GM19193 (cell line): Measurements from ENCODE around the gene TMEM30B.

Experiments
- POLR2A ChIP-seq: IDR thresholded peaks from 4 replicates; pipeline ENCODE4 v1.6.1; 2011; ENCODE audit not compliant: insufficient read depth, insufficient read length; ENCODE audit errors: extremely low read depth

Gene TMEM30B

DNA sequence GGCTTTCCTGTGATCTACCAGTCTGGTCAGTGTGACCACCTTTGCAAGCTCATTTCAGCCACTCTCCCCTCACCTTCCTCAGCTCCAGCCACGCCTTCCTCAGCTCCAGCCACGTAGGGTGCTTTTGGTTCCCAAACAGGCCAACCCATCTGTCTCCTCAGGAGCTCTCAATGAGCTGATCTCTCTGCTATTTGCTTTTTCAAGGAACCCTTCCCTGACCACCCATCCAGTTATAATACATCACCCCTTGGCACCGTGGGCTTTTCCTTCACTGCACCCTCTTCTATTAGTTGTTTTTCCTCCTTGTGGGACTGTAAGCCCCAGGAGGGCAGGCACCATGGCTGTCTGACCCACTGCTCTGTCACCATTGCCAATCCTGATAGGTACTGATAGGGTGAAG, 37.9 kb upstream of the TMEM30B start:
- TF ChIP-seq POLR2A, result no peak

DNA sequence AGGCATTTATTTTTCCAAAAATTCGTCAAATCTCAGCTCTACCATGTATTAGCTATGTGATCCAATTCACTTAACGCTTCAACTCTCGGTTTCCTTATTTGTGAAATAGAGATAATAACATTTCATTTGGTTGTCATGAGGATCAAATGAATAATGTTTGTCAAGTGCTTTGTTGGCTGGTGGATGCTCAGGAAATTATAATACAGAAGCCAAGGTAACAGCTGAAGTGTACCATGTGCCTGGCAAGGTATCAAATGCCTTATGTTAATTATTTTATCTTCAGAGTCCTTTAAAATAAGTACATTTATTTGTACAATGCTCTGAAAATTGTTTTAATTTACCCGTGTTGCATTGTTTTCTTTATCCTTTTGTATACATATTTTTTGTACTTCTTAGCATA, 34.2 kb upstream of the TMEM30B start:
- TF ChIP-seq POLR2A, result no peak

DNA sequence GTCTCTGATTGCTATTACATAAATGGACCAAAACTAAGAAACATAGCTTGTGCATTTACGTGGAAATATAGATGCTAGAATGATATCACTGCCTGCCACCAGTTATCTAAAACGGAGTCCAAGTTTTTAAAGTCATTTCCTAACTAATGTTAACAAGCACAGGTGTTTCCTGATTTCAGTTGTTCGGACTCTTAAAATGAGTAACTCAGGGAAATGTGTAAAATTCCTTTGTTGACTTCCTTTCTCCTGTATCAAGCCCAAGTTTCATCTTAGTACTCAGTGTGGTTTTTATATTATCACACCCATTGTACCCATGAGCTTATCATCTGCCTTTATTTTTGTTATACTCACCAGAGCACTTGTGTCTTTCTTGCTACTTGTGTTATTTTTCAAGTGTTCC, 27.1 kb upstream of the TMEM30B start:
- no peak for TF ChIP-seq POLR2A

DNA sequence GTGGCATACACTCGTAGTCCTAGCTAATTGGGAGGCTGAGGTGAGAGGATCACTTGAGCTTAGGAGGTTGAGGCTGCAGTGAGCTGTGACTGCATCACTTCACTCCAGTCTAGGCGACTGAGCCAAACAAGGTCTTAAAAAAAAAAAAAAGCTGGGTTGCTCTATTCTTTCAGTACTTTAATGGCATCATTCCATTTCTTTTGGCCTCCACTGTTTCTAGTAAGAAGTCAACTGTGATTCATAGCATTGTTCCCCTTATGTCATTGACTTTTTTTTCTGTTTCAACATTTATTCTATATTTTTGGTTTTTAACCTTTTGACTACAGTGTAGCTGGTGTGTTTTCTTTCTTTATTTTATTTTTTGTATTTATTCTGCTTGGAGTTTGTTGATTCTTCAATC, 23.6 kb upstream of the TMEM30B start:
- TF ChIP-seq POLR2A, result no peak

DNA sequence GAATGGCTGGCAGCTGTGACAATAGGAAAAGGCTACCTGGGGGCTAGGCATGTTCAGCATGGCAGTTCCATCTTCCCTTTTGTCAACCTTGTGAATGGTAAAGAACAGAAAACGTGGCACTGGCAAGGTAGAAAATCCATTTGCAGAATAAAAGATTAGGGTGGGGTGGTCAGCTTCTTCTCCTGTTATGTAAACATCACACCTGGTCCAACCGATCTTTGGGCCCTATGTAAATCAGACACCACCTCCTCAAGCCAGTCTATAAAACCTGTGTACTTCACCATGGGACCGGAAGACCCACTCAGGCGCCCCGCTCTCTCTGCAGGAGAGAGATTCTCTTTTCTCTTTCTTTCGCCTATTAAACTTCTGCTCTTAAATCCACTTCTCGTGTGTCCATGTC, 19.6 kb upstream of the TMEM30B start:
- no peak for TF ChIP-seq POLR2A

DNA sequence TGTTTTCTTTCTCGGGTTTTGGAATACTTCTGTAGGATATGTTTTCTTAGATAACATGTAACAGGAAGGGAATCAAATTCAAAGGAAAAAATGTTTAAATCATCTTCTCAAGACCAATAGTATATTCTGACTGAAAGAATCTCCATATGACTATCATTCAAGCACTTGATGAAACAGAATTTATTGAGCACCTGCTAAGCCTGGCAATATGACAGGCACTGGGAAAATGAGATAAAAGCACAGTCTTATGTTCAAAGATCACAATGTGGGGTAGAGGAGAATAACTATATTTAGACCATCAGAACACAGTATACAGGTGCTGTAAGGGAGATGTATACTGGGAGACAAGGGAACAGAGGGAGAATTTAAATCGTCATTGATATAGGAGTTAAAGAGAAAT, 19.1 kb upstream of the TMEM30B start:
- no peak for TF ChIP-seq POLR2A

DNA sequence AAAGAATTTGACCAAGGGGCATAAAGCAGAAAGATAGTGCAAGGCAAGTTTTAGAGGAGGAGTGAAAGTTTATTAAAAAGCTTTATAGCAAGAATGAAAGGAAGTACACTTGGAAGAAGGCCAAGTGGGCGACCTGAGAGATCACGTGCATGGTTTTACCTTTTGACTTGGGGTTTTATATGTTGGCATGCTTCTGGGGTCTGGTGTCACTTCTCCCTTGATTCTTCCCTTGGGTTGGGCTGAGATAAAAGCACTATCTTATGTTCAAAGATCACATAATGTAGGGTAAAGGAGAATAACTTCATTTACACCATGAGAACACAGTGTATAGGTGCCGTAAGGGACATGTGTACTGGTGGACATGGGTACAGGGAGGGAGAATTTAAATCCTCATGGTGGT, 17.7 kb upstream of the TMEM30B start:
- TF ChIP-seq POLR2A, result no peak

DNA sequence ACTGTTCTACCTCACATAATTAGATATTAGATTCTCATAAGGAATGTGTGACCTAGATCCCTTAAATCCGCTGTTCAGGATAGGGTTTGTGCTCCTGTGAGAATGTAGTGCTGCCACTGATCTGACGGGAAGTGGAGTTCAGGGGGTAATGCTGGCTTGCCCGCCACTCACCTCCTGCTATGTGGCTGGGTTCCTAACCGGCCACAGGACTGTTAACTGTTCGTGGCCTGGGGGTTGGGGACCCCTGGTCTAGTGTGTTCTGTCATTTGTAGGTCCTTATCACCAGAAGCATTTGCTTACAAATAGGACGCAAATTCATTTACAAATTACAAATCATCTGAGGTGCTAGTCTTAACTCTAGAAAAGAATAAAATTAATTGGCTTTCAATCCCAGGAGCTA, 16.4 kb upstream of the TMEM30B start:
- TF ChIP-seq POLR2A, result no peak

DNA sequence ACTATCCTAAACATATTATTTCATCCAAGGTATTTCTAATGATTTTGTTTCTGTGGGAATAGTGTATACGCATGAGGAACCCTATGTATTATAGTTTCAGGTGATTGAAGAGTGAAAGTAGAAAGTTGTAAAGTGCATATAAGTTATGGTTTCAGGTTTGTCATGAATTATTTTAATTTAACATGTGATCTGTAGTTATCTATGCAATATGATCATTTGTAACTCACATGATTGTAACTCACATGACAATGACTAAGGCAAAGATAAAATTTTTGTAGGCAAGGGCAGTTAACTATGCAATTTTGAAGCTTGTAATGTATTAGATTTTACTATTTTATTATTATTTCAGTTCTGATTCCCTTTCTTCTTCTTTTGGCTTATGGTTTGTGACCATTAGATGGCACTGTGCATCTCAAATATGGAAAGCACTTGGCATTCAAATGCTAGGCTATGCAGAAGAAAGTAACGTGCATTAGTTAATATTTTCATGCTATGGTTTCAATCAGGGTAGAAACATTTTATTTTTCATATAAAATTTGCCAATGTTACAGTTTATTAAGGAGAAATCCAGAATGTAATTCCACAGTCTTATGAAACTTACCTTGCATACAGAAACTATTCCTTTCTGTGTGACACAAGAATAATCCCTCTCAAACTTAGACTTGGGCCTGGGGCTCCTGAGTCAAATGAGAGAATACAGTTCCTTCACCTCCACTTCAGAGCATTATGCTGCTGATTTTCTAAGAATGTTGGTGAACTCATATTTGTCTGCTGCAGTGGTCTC, 15.8 kb upstream of the TMEM30B start:
- TF ChIP-seq POLR2A, result no peak

DNA sequence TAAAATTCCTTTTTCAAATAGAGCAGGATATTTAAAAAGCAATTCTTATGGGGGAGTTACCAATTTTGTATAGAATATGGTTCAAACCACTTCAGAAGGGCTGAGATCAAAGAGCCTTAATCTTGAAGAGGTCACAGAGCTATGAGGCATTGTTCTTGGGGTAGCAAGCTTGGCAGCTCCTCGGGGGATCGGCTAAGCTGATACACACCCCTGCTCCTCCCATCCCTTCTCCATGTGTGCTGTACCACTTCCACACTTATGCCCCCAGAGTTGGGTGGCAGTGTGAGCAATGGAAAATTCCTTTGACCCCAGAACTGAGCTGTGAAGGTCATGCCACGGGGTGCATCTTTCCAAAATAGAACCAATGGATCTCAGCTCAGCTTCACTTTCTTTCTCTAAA, 15.0 kb upstream of the TMEM30B start:
- TF ChIP-seq POLR2A, result no peak

DNA sequence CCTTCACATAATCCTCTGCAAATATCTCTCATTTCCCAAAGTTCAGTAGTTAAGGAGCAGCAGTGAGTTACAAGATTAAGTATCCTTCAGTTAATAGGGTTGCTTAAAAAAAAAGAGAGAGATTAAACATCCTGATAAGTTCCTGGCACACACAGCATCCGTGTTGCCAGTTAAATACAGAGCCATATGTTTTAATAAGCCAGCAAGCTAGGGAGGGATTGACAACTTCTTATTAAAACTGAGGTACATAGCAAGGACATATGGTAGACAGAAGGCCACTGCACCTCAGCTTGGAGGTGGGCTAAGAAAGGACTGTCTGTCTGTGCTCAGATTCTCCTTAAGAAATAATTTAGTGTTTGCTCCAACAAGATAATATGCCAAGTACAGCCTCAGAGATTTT, 9.6 kb upstream of the TMEM30B start:
- no peak for TF ChIP-seq POLR2A

DNA sequence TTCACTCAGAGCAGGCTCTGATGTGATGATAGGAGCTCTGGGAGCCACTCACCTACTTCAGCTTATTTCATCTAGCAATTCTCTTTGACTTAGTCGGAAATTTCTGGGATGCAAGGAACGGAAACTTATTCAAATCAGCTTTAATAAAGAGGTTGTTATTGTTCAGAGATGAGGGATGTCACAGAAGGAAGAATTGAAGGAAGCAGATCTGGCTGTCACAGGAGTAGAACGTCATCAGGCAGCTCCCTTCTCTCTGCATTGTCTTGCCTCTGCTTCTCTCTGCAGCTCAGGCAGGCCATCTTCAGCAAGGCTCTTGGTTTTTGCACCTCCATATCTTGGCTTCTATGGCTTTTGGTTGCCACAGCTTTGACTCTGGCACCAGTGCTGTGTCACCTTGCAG, 7.6 kb upstream of the TMEM30B start:
- no peak for TF ChIP-seq POLR2A

DNA sequence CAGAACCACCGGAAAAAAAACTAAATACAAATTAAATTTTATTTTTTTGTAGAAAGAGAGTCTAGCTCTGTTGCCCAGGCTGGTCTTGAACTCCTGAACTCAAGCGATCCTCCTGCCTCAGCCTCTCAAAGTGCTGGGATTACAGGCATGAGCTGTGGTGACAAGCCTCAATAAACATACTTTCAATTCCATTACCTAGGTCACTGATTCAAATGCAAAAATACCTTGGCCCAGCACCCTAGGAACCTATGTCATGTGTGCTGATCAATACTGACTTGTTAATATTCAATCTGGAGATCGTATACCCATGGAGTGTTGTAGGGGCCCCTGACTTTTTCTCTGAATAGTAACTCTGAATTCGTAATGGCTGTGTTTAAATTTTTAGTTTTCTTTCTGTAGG, 7.1 kb upstream of the TMEM30B start:
- TF ChIP-seq POLR2A, result no peak

DNA sequence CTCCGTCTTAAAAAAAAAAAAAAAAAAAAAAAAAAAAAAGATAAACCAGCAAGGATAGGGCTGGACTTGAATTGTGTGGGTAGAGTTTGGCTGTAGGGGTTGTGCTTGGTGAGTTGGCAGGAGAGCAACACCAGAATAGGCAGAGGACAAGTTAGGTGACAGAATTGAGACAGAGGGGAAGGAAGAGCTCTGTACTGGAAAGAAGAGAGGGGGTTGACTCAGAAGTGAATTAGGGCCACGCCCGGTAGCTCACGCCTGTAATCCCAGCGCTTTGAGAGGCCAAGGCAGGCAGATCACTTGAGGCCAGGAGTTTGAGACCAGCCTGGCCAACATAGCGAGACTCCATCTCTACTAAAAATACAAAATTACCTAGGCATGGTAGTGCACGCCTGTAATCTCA, 6.1 kb upstream of the TMEM30B start:
- TF ChIP-seq POLR2A, result no peak

DNA sequence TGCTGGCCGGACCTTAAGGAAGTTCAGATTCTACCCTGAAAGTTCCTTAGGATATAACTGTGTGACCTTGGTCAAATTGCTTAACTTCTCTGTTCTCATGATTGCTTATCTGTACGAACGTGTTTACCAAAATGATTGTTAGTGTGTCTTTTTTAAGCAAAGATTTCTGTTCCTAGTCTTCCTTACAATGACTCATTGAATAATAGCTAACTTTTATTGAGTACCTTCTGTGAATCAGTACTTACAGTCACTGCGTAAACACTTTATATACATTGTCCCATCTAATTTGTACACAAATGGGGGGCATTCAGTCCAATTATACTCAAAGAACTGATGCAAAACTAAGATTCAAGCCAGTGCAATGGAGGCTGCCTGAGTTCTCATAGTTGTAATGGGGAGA, 4.2 kb upstream of the TMEM30B start:
- no peak for TF ChIP-seq POLR2A

DNA sequence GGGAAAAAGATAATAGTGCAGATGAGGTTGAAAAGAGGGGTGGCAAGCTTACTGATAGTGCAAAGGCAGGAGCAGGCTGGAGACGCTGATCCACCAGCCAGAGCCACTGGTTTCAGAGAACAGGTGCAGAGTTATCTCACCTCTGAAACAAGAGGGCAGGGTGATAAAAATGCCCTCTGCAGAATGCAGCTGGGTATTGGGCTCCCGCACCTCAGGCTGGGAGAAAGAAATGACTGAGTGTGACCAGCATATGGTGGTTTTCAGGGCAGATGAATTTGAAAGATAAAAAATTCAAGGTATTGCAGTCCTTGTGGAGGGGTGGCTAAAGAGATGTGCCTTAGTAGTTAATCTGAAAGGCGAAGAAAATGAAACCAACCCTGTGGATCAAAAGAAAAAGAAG, 2.9 kb upstream of the TMEM30B start:
- TF ChIP-seq POLR2A, result no peak

DNA sequence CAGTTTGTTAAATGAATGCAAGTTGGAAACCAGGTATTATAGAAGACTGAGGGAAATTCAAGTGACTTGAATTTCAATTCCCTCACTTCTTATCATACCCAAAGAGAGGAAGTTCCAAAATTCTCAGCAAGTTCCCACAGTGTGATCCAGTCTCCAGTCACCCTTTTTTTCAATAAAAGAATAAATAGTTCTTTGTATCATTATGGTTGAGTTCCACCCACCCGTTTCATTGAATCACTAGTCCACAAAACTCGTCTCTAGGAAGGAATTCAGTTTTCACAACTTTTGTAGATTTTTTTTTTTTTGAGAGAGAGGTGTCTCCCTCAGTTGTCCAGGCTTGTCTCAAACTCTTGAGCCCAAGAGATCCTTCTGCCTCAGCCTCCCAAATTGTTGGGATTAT, 1.6 kb upstream of the TMEM30B start:
- no peak for TF ChIP-seq POLR2A

DNA sequence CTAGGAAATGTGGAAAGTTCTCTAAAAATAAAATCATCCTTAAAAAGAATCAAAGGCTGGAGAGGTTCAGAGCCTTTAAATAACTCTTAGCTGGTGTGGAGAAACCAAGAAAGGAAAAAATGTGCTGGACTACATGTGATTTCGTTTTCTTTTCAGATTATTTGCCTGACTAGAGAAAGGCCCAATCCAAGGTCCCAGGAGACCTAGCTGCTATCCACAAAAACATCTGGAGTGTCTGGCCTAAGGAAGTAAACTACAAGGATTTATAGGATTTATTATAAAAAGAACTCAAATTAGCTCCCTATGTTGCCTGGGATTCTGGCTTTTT, 774 bp upstream of the TMEM30B start:
- TF ChIP-seq POLR2A, result no peak

DNA sequence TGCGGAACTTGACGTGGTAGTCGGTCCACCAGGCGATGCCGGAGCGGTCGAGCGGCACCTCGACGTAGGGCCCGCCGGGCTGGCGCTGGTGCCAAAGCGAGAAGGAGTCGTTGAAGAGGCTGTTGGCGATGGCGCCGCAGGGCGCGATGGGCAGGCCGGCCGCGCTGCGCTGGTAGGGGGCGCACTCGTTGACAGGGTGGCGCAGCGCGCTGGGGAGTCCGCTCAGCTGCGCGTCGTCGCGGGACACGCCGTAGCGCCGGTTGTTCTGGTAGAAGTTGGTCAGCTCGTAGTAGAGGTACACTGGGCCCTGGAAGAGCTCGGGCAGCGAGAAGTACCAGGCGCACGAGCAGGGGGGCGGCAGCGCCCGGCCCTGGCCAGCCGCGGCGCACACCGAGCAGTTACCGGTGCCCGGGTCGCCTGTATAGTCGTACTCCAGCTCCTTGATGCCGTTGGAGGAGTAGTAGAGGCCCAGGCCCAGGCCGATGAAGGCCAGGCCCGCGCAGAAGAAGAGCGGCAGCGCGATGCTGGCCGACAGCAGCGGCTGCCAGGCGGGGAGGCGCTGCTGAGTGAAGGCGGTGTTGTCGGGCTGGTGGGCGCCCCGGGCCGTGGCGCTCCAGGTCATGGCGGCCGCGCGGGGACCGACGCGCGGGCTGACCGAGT, 482 bp downstream of the TMEM30B start:
- TF ChIP-seq POLR2A, result no peak
